GM18951 (cell line): ENCODE data around the gene AGO1.
"Not testable (repeated sequence)": the region's sequence is repeated elsewhere in the genome, so short reads cannot be mapped to it uniquely, and the experiment has no call there.

Experiments used
- POLR2A ChIP-seq: IDR thresholded peaks from 4 replicates; pipeline ENCODE4 v1.6.1; 2011; ENCODE audit warnings: mild to moderate bottlenecking; ENCODE audit not compliant: insufficient read length, insufficient read depth; ENCODE audit errors: extremely low read depth
- in situ Hi-C: fragments of 300-500 bp; cut with MboI; formaldehyde crosslinking; loops from one replicate; pipeline ENCODE4 v1.12.0; 2022; ENCODE audit warnings: low sequenced_read_pairs, mixed read lengths, inconsistent platforms; ENCODE audit not compliant: unreplicated experiment

Gene AGO1

DNA sequence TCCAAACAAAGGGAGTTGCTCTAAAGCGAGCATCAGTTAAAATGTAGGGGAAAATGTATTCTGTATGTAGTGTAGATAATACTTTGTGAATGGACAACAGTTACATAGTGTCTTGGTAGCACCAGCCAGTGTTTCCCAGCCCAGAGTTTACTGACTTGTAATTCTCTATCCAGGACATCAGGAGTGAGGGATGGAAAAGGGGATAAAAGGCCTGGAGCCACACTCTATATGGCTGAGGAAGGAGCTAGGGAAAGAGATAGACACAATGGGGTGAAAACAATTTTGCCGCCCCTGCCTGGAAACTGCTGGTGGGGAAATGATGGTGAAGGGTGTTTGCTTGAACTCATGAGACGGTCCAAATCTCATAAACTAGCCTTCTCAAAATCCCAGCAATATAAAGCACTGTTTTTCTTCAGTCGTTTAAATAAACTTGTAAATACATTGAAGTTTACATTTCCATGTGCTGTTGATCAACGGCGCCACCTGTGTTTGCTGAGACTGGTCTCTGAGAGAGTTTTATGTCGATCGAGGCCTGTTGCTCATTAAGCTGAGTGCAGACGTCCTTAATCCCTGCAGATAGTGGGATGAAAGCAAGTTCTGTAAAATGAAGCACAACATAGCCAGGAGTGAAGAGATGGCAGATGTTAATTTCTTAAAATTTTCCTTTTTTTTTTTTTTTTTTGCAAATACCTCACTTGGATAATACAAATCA is 27.9 kb upstream of the AGO1 start:
- in situ Hi-C loops = no loop called here
- TF ChIP-seq POLR2A = no peak

DNA sequence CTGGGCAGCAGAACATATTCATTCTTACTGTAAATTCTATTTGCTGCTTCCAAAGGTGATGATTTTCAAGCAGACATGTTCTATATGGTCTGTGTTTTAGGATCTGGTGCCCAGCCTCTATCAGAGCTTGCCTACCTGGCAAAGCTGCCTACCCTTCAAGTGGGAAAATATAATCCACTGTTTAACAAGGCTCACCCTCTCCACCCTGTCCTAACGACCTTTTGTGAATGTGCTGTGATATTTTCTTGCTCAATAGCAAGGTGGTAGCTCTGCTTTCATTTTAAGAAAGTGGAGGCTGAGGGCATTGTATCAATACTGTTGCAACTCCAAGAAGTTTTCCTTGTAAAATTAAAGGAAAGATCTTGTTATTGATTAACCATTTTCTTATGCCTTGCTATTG is 26.0 kb upstream of the AGO1 start:
- no peak for TF ChIP-seq POLR2A
- in situ Hi-C loops = no loop called here

DNA sequence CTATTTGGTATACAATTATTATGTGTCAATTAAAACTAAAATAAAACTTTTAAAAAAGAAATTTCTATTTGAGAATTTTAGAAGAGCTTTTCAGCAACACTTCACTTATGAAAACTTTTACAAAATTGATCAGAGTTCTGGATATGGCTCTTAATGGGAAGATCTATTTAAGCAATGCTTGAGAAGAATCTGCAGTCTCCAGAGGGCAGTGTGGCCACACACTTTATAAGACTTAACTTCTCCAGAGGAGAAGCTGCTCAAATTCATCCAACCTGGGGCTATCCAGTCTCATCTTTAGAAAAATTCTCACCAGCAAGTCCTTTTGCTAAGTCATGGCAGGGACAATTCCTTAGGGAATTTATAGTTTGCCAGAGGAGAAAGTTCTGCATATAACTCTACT is 25.2 kb upstream of the AGO1 start:
- no peak for TF ChIP-seq POLR2A
- in situ Hi-C loops = no loop called here

DNA sequence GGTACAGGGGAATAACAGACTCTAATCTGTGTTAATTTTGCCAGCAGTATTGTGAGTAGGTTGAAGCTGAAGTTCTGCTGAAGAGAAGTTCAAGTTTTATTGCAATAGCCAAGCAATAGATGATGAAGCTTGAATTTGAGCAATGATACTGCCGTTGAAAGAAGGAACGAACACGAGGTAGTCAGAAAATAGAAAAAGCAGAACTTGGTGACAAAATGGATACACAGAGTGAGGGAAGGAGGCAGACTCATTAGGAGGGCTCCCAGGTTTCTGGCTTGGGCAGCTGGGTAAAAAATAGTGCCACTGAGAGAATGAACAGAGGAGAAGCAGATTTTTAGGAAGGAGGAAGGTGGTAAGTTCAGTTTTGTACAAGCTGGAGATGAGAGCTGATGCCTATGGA is 22.3 kb upstream of the AGO1 start:
- in situ Hi-C loops = no loop called here
- TF ChIP-seq POLR2A = no peak

DNA sequence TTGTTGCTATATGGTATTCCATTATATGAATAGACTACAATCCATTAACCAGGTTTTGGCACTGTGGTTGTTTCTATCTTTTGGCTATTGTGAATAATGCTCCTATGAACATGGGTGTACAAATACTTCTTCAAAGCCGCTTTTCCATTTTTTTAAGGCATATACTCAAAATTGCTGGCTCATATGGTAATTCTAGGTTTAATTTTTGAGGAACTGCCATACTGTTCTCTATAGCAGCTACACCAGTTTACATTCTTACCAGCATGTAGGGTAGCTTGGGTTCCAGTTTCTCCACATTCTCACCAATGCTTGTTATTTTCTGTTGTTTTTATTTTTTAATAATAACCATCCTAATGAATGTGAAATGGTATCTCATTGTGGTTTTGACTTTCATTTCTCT is 19.9 kb upstream of the AGO1 start:
- in situ Hi-C loops = no loop called here
- no peak for TF ChIP-seq POLR2A

DNA sequence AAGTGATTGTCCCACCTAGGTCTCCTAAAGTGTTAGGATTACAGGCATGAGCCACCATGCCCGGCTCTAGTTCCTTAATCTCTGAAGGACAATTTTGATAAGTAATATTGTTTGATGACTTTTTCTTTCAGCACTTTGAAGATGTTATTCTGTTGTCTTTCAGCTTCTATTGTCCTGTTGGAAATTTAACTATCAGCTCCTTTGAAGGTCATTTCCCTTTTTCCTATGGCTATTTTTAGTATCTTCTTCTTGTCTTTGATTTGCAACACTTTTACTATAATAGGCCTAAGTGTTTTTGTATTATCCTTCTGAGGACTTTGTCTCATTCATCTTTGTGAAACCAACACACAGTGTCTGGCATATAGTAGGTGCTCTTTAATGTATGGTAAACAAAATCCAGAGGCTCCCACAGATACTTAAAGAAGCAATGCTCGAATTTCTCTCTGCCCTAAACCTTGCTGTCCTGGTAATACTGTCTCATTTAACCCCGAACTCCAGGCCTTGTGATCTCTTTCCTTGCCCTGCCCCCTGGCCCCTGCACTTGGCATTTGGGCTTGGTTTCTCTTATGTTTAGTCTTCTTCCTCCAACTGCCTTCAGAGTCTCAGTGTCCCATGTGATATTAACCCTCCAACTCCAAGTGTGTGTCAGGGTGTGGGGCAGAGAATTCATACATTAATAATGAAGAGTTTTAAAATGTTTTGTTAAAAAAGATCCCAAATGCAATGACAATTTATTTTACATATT is 19.0 kb upstream of the AGO1 start:
- in situ Hi-C loops = no loop called here
- TF ChIP-seq POLR2A = no peak

DNA sequence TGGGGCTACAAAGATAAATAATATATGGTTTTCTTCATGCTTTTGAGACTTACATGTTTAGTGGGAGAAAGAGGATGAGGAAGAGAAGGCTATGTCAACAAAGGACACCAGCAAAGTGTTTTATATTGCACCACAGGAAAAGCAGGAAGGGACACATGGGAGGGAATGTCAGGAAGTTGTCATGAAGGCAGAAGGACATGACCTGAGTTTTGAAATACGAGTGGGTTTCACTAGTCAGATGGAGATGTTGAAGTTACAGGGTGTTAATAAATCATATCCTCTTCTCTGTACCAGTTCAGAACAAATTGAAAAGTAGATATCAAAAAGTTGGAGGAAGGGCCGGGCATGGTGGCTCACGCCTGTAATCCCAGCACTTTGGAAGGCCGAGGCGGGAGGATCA is 18.2 kb upstream of the AGO1 start:
- TF ChIP-seq POLR2A = no peak
- in situ Hi-C loops = no loop called here

DNA sequence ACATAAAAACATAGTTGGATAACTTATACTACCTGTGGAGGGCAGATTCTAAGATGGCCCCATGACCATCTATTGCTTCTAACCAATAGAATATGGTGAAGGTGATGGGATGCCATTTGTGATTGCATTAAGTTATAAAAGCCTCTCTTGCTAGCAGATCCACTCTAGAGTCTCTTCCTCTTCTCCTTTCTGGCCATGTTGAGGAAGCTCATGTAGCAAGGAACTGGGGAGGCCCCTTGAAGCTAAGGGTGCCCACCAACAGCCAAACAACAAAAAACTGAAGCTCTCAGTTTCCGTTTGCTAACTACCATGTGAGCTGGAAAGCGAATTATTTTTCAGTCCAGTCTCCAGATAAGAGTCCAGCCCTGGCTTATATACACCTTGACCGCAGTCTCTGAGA is 16.0 kb upstream of the AGO1 start:
- in situ Hi-C loops = no loop called here
- TF ChIP-seq POLR2A = no peak

DNA sequence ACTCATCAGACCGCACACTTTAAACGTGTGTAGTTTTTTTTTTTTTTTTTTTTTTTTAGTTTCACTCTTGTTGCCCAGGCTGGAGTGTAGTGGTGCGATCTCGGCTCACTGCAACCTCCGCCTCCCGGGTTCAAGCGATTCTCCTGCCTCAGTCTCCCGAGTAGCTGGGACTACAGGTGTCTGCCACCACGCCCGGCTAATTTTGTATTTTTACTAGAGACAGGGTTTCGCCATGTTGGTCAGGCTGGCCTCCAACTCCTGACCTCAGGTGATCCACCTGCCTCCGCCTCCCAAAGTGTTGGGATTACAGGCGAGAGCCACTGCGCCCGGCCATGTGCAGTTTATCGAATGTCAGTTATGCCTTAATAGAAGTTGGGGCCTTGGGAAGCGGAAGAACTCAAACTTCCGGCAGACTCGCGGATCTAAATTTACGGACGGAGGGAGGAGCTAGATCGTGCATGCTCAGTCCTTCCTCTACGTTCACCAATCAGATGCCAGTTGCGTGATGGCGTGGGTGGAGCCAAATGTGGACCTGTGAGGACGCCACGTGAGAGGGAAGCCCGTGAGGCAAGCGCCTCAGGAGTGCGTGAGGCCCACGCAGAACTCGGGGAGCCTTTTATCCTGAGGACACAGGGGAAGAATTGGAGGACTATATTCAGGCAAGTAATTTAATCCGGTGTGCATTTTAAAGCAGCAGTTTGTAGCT is 13.6 kb upstream of the AGO1 start:
- in situ Hi-C loops = not testable (repeated sequence)

DNA sequence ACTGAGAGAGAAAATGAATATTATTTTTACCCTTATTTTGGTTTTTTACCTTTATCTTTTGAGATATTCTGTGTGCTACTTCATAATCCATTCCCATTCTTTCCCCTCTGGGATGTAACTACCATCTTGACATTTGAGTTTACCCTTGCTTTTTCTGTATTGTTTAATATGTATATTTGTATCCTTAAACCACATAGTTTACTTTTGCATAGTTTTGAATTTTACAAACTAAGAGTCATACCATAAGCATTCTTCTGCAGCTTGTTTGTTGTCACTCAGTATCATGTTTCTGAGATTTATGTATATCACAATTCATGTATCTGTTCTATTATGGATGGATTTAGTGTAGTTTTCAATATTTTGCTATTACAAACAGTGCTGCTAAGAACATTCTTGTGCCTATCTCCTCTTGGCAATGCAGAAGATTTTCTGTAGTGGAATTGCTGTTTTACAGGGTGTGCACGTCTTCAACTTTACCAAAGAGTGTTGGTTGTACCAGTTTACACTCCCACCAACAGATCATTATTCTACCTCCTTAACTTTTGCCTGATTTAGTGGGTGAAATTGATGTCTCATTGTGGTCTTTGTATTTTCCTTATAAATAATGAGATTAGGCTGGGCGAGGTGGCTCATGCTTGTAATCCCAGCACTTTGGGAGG is 12.2 kb upstream of the AGO1 start:
- TF ChIP-seq POLR2A = no peak
- in situ Hi-C loops = no loop called here

DNA sequence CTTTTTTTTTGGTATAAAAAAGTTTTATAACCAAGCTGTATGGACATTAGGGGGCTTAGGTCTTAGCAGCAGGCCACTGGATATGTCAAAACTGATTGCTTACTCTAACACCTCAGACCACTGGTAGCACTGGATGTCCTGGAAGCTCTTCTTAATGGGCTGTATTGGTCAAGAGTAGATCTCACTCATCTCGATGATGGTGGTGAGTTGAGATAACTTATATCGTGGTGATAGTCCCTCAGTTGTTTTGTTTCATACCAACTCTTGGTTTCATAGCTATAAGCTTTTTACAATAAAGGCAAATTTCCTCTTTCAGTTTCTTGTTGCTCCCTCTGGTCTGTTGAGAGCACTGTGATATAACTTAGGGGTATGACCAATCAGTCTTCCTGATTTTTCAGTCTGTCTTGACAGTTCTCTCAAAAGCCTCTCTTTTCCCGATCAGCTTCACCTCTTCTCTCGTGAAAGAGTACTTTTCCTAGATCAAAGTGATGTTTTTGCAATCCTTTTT is 9.7 kb upstream of the AGO1 start:
- TF ChIP-seq POLR2A = no peak
- in situ Hi-C loops = no loop called here

DNA sequence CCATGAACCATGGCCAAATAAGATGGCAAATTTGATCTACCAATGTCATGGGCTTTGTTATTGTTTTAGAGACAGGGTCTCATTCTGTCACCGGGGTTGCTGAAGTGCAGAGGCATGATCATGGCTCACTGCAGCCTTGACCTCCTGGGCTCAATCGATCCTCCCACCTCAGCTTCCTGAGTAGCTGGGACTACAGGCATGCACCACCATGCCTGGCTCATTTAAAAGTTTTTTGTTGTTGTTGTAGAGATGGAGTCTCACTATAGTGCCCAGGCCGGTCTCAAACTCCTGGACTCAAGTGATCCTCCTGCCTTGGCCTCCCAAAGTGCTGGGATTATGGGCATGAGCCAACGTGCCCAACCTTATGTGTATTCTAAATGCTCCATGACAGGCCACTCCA is 8.9 kb upstream of the AGO1 start:
- in situ Hi-C loops = not testable (repeated sequence)

DNA sequence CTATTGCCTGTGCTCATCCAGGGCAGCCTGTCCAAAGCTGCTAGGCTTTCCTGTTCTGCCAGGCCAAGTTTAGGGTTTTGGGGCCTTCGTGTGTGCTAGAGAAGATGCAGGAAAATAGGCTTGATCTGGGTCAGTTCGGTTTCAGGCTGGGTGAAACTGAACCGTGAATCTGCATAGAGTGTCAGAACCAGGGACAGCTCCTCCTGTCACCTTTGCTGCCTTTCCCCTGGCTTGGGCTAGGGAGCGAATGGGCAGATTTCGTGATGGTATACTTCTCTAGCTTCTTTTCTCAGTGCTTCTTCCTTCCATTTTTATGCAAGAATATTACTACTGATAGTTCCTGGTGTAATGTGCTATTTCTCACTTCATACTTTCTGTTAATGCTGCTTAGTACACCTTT is 6.0 kb upstream of the AGO1 start:
- in situ Hi-C loops = no loop called here
- TF ChIP-seq POLR2A = no peak

DNA sequence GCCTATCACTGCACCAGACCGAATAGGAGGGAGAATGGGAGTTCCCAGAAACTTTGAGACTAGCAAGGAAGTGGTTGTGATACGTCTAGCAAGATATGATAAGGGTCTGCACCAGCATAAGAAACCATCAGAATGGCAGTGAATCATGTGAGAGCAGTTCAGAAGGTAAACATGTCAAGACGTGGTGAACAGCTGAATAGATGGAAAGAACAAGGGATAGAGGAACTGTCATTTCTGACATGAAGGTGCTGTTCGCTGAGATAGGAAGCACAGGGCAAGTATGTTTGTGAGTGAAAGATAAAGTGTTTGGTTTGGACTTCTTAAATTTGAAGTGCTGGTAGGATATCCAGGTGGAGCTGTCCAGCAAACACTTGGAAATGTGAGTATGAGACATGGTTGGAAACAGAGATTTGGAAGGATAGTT is 1.1 kb upstream of the AGO1 start:
- in situ Hi-C loops = no loop called here
- TF ChIP-seq POLR2A = no peak

DNA sequence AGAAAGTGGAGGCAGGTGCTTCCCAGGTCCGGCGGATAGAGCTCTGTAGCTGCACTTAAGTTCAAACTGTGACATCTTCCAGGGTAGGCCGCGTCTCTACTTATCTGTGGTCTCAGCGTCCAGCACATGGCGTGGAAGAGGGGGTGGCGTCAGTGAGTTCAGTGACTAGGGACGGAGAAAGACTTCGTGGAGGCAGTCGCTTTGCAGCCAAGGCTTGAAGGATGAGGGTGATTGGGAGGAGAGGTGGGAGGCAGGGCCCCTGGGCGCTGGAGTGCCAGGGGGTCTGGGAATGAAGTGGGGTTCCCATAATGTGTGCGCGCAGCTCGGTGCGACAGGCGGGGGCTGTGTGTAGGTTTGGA is 444 bp upstream of the AGO1 start:
- no peak for TF ChIP-seq POLR2A
- in situ Hi-C loops = no loop called here
